Parathyroid adenoma (tissue), 2 donors: Measurements from ENCODE around the gene ELMO3.

ENCODE experiments used
- H2AFZ ChIP-seq: fragments of 300-600 bp; sonication (generic); one replicate; pipeline ENCODE4 v1.7.0; 2017; ENCODE audit warnings: antibody characterized with exemption, mild to moderate bottlenecking
- H3K27ac ChIP-seq: fragments of 300-600 bp; sonication (generic); one replicate; pipeline ENCODE4 v1.7.0; 2017
- H3K27me3 ChIP-seq: fragments of 300-600 bp; sonication (generic); one replicate; pipeline ENCODE4 v1.7.0; 2017; ENCODE audit warnings: low read length; ENCODE audit not compliant: control insufficient read depth, insufficient read depth
- H3K36me3 ChIP-seq: fragments of 300-600 bp; sonication (generic); one replicate; pipeline ENCODE4 v1.7.0; 2017; ENCODE audit warnings: low read length; ENCODE audit not compliant: control insufficient read depth, insufficient read depth
- H3K4me1 ChIP-seq: fragments of 300-600 bp; sonication (generic); one replicate; pipeline ENCODE4 v1.7.0; 2017; ENCODE audit warnings: control low read depth
- H3K4me2 ChIP-seq: fragments of 300-600 bp; sonication (generic); one replicate; pipeline ENCODE4 v1.7.0; 2017; ENCODE audit warnings: low read length
- H3K4me3 ChIP-seq: fragments of 300-600 bp; sonication (generic); one replicate; pipeline ENCODE4 v1.7.0; 2017; ENCODE audit warnings: low read depth, low read length
- H3K79me2 ChIP-seq: fragments of 300-600 bp; sonication (generic); one replicate; pipeline ENCODE4 v1.7.0; 2017; ENCODE audit warnings: control low read depth
- H3K9ac ChIP-seq: fragments of 300-600 bp; sonication (generic); one replicate; pipeline ENCODE4 v1.7.0; 2017; ENCODE audit warnings: mild to moderate bottlenecking
- H3K9me3 ChIP-seq: fragments of 300-600 bp; sonication (generic); one replicate; pipeline ENCODE4 v1.7.0; 2017; ENCODE audit warnings: low read length; ENCODE audit not compliant: control insufficient read depth
- TF ChIP-seq, protein P1 (sequence below): fragments of 300-600 bp; sonication (generic); IDR thresholded peaks from one replicate; pipeline ENCODE4 v1.7.0; 2017; ENCODE audit warnings: antibody characterized with exemption, mild to moderate bottlenecking
- donor health status: primary hyperparathyroidism.

Gene ELMO3

DNA sequence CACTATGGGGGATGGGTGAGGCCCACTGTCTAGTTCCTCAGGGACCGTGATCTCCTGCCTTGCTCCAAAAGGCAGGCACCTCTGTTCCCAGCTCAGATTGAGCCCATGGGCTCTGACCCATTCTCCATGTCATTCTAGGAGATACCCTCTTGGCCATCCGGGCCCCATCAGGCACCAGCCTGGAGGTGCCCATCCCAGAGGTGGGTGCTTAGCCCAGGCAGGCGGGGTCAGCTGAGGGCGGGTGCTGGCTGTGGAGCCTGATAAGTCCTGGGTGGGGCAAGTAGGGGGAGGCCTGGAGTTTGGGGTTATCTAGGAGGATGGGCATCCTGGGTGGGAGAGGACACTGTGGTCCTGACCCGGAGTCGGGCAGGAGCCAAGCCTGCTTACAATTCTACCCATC lies 4.7 kb upstream of the ELMO3 start:
- no peak overlapping the region for H3K4me3 ChIP-seq
- peaks cover 18% of the 10 kb centered on the region for H3K4me1 ChIP-seq
- H3K27me3 ChIP-seq = no peaks in the 10 kb centered on the region
- no peak overlapping the region for H3K4me2 ChIP-seq
- no peak overlapping the region for H3K27ac ChIP-seq
- TF ChIP-seq, protein P1, sequence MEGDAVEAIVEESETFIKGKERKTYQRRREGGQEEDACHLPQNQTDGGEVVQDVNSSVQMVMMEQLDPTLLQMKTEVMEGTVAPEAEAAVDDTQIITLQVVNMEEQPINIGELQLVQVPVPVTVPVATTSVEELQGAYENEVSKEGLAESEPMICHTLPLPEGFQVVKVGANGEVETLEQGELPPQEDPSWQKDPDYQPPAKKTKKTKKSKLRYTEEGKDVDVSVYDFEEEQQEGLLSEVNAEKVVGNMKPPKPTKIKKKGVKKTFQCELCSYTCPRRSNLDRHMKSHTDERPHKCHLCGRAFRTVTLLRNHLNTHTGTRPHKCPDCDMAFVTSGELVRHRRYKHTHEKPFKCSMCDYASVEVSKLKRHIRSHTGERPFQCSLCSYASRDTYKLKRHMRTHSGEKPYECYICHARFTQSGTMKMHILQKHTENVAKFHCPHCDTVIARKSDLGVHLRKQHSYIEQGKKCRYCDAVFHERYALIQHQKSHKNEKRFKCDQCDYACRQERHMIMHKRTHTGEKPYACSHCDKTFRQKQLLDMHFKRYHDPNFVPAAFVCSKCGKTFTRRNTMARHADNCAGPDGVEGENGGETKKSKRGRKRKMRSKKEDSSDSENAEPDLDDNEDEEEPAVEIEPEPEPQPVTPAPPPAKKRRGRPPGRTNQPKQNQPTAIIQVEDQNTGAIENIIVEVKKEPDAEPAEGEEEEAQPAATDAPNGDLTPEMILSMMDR = no peak
- H3K36me3 ChIP-seq = no peaks in the 10 kb centered on the region
- H3K9me3 ChIP-seq = no peaks in the 10 kb centered on the region
- H3K79me2 ChIP-seq = peaks cover 10% of the 10 kb centered on the region
- H2AFZ ChIP-seq = no peak overlapping the region
- H3K9ac ChIP-seq = no peak overlapping the region

DNA sequence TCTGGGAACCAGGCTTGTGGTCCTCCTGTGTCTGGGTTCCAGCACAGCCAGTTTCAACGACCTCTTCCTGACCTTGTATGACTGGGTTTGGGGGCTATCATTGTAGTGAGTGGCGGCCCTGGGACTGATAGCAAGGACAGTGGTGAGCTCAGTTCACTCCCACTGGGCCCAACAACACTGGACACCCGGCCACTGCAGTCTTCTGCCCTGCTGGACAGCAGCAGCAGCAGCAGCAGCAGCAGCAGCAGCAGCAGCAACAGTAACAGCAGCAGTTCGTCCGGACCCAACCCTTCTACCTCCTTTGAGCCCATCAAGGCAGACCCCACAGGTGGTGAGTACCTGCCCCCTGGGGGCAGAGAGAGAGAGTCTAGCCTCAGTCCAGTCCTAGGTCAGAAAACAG lies 3.3 kb upstream of the ELMO3 start:
- TF ChIP-seq, protein P1 = no peak
- no peak overlapping the region for H3K4me3 ChIP-seq
- no peak overlapping the region for H2AFZ ChIP-seq
- no peak overlapping the region for H3K9ac ChIP-seq
- H3K4me2 ChIP-seq = no peak overlapping the region
- no peaks in the 10 kb centered on the region for H3K27me3 ChIP-seq
- H3K9me3 ChIP-seq = no peaks in the 10 kb centered on the region
- peaks cover 22% of the 10 kb centered on the region for H3K4me1 ChIP-seq
- no peaks in the 10 kb centered on the region for H3K36me3 ChIP-seq
- H3K27ac ChIP-seq = no peak overlapping the region
- peaks cover 10% of the 10 kb centered on the region for H3K79me2 ChIP-seq

DNA sequence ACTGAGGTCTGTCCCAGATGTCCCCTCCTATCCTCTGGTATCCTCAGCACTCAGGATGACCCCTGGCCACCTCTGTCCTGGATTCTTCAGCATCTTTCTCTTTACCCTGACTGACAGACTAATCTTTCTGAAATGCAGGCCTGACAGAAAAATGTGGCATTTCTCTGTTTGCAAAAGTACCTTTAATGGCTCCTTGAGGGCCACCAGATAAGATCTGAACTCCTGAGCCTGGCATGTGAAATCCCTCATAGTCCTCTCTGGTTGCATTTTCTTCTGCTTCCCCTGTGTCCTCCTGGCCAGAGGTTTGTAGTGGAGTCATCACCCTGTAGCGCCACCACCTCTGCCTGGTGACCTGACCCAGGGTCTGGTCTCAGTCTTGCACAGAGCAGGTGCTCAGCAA lies 2.0 kb upstream of the ELMO3 start:
- no peak overlapping the region for H2AFZ ChIP-seq
- H3K27me3 ChIP-seq = no peaks in the 10 kb centered on the region
- H3K9ac ChIP-seq = no peak overlapping the region
- peaks cover 10% of the 10 kb centered on the region for H3K79me2 ChIP-seq
- no peaks in the 10 kb centered on the region for H3K36me3 ChIP-seq
- TF ChIP-seq, protein P1 = no peak
- H3K4me2 ChIP-seq = no peak overlapping the region
- H3K4me1 ChIP-seq = peaks cover 22% of the 10 kb centered on the region
- H3K9me3 ChIP-seq = no peaks in the 10 kb centered on the region
- H3K4me3 ChIP-seq = no peak overlapping the region
- no peak overlapping the region for H3K27ac ChIP-seq

DNA sequence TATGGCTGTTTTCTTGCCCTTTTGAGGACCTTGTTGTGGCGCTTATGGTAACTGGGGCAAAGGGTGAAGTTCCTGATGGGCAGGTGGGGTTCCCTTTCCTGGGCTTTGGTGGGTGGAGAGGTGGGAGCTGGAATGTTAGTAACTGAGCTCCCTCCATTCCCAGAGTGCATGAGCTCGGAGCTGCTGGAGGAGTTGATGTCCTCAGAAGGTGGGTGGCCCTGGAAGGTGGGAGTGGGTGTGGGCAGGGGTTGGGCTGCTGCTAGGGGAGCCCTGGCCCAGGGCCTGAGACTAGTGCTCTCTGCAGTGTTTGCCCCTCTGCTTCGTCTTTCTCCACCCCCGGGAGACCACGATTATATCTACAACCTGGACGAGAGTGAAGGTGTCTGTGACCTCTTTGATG lies 1.2 kb upstream of the ELMO3 start:
- H3K9me3 ChIP-seq = no peaks in the 10 kb centered on the region
- H3K4me3 ChIP-seq = no peak overlapping the region
- no peak overlapping the region for H3K4me2 ChIP-seq
- peaks cover 22% of the 10 kb centered on the region for H3K4me1 ChIP-seq
- H3K27me3 ChIP-seq = no peaks in the 10 kb centered on the region
- TF ChIP-seq, protein P1 = no peak
- no peak overlapping the region for H3K9ac ChIP-seq
- H3K27ac ChIP-seq = peak overlapping the region; percentile 76
- H2AFZ ChIP-seq = no peak overlapping the region
- H3K79me2 ChIP-seq = peaks cover 5% of the 10 kb centered on the region
- H3K36me3 ChIP-seq = no peaks in the 10 kb centered on the region

DNA sequence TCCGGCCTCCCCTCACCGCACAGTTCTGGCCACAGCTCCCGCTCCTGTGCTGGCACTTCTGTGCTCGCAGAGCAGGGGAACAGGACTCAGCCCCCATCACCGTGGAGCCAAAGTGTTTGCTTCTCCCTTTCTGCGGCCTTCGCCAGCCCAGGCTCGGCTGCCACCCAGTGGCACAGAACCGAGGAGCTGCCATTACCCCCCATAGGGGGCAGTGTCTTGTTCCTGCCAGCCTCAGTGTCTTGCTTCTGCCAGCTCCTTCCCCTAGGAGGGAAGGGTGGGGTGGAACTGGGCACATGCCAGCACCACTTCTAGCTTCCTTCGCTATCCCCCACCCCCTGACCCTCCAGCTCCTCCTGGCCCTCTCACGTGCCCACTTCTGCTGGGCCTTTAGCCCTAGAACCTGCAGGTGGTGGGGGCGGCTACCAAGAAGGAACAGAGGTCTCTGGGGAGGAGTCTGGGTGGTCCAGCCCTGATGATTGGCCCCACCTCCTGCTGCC lies 645 bp upstream of the ELMO3 start:
- no peak overlapping the region for H3K4me3 ChIP-seq
- H3K79me2 ChIP-seq = peaks cover 1% of the 10 kb centered on the region
- H3K27ac ChIP-seq = peak overlapping the region; percentile 76
- no peak overlapping the region for H3K9ac ChIP-seq
- H2AFZ ChIP-seq = peak overlapping the region; percentile 72
- H3K4me2 ChIP-seq = no peak overlapping the region
- H3K4me1 ChIP-seq = peaks cover 22% of the 10 kb centered on the region
- H3K27me3 ChIP-seq = no peaks in the 10 kb centered on the region
- no peaks in the 10 kb centered on the region for H3K9me3 ChIP-seq
- H3K36me3 ChIP-seq = no peaks in the 10 kb centered on the region
- TF ChIP-seq, protein P1 = peak; percentile 86
